Mononuclear cell (primary cell): Measurements from ENCODE around the gene FRK. TPM values are rescaled to one million over a fixed set of nuclear protein-coding genes. Genes with fewer than 3 reads are reported as not detected.

Source experiments
- H3K27me3 ChIP-seq: 2 replicates; pipeline ENCODE4 v1.6.0; 2011; ENCODE audit warnings: low read length, control low read depth; ENCODE audit not compliant: insufficient read depth
- H3K4me1 ChIP-seq: 2 replicates; pipeline ENCODE4 v1.5.1; 2011; ENCODE audit warnings: mild to moderate bottlenecking, low read length, control low read depth; ENCODE audit not compliant: insufficient read depth
- H3K4me3 ChIP-seq: 2 replicates; pipeline ENCODE4 v1.5.1; 2011; ENCODE audit warnings: mild to moderate bottlenecking, low read length, moderate library complexity
- H3K9me3 ChIP-seq: 2 replicates; pipeline ENCODE4 v1.5.1; 2011; ENCODE audit warnings: low read depth, mild to moderate bottlenecking, control low read depth, low read length
- total RNA-seq: library from RNA; depleted of rRNA; stranded (reverse); fragments of >200 nt; gene quantifications from one replicate; pipeline ENCODE4 v1.2.3, GENCODE V29; 2012

The FRK gene
- total RNA-seq, 1 donor = not detected

DNA sequence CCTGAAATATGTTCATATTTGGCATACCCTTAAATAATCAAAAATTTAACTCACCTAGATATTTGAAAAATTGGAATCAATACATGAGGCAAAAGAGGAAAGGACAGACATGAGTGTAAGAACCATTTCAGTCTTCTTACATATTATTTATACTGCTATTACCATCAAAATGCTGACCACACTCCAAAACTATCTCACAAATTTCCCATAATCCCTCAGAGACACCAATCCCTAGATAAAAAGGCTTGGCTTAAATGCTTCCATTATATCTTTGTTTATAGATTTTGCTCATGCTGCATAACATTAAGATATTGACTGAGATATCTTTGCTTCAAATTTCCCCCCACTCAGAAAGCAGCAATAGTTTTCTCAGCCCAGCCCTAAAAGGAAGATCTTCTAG, 28.3 kb upstream of the FRK start:
- Histone ChIP-seq H3K9me3 (no peaks in the 10 kb centered on the region), H3K4me1 (no peaks in the 10 kb centered on the region), H3K4me3 (no peak overlapping the region), H3K27me3 (no peaks in the 10 kb centered on the region)

DNA sequence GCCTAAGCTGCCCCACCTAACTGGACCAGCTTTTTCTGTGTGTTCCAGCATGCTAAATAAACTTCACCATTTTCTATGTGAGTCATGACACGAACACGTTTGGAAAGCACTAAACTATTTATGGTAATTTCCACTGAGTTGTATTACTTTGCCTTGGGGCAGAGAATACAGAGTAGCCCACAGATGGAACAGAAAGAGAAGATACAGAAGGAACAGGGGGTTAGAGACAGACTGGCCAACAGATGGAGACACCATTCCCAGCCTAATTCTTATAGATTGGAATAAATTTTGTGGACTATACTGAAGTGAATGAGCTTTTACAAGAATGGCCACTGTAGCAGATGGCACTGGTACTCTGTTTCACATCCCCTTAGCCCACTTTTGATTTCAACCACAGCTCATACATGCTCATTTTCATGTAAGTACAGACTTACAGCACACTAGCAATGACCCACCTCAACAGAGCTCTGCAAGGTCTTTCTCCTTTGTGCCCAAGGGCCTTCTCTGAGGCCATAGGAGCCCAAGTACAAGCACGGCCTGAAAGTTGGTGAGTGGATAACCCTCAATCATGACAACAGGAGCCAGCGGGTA, 26.8 kb upstream of the FRK start:
- H3K9me3 ChIP-seq = no peaks in the 10 kb centered on the region
- H3K4me1 ChIP-seq = no peaks in the 10 kb centered on the region
- H3K4me3 ChIP-seq = no peak overlapping the region
- H3K27me3 ChIP-seq = no peaks in the 10 kb centered on the region

DNA sequence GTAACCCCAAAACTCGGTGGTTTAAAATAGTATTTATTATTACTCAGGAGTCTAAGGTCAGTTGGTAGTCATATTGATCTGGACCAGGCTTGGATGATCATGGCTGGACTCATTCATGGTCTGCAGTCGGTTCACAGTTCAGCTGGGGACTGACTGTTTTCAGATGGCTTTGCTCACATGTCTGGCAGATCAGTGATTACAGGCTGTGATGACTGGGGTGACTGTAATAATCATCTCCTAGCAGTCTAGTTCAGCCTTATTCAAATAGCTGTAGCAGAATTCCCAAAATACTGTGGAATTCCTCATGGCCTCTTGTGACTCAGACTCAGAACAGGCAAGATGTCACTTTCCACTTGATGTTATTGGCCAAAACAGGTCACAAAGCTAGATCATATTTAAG, 23.6 kb upstream of the FRK start:
- Histone ChIP-seq H3K4me1 (no peaks in the 10 kb centered on the region), H3K4me3 (no peak overlapping the region), H3K27me3 (peaks cover 2% of the 10 kb centered on the region), H3K9me3 (no peaks in the 10 kb centered on the region)

DNA sequence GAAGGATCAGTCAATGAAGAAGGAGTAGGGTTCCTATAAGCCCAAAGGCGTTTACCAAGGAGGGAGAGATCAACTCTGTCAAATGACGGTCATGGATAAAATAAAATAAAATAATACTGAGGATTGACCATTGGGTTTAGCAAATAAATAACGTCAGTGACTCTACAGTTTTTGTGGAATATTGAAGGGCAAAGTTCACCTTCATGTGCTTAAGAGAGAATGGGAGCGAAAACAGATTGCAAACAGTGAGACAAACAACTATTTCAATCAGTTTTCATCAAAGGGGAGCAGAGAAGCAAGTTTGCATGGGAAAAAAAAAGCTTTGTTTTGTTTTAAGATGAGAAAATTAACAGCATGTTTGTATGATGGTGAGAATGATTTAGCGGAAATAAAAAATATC, 22.4 kb upstream of the FRK start:
- Histone ChIP-seq H3K4me1 (no peaks in the 10 kb centered on the region), H3K27me3 (peaks cover 2% of the 10 kb centered on the region), H3K9me3 (no peaks in the 10 kb centered on the region), H3K4me3 (no peak overlapping the region)

DNA sequence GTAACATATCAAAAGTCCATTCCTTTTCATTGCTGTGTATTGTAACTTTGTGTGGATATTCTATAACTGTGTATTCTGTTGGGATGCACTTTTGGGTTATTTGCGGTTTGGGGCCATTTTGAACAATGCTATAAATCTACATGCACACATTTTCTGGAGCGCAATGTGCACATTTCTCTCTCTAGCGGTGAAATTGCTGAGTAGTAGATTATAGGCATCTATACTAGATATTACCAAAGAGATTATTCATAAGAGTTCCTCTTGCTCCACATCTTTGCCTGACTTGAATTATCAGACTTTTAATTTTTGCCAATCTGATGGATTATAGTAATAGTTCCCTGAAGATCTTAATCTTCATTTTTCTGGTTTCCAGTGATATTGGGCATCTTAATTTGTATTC, 18.3 kb upstream of the FRK start:
- H3K4me3 ChIP-seq = no peak overlapping the region
- no peaks in the 10 kb centered on the region for H3K9me3 ChIP-seq
- H3K27me3 ChIP-seq = peaks cover 2% of the 10 kb centered on the region
- no peaks in the 10 kb centered on the region for H3K4me1 ChIP-seq

DNA sequence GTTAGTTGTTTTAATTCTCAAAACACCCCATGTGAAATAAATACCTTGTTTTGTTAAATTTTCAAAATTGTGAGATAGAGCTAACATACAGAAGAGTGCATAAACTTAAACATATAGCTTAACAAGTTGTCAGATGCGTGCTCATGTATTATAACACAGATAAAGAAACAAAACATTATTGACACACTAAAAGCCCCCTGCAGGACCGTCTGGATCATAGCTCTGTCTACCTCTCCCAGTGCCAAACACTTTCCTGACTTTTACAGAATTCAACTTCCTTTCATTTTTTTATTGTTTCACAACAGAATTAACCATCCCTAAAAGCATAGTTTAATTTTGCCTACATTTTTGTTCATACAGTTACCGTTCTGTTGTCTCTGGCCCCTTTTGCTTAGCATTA, 17.8 kb upstream of the FRK start:
- Histone ChIP-seq H3K4me1 (no peaks in the 10 kb centered on the region), H3K9me3 (no peaks in the 10 kb centered on the region), H3K27me3 (peaks cover 2% of the 10 kb centered on the region), H3K4me3 (no peak overlapping the region)

DNA sequence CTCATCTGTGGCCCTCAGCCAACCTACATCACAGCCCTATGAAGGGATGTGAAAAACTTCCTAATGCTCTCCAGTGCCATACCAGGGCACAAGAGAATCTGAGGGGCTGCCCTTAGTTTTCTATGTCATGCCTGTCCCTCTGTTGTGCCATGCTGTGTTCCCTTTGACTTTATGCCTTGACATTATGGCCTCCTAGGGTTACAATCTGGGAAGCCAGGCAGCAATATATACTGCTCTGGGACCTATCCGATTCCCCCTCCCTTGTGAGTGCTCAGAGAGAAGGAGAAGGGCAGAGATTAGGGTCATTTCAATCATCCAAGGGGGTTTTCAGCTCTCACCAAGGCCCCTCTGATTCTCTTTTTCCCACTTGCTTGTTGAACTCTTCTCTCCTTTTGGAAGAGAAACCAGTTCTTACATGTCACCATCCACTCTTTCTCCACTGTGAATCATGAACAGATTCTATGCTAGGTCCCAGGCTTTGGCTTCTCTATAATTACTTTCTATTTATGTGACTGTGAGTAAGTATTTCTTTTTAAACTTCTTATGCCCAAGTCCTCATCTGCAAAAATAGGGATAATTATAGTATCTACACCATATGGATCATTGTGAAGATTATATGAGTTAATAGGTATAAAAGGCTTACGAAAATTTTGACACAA, 14.2 kb upstream of the FRK start:
- no peaks in the 10 kb centered on the region for H3K4me1 ChIP-seq
- peaks cover 2% of the 10 kb centered on the region for H3K27me3 ChIP-seq
- no peaks in the 10 kb centered on the region for H3K9me3 ChIP-seq
- H3K4me3 ChIP-seq = no peak overlapping the region

DNA sequence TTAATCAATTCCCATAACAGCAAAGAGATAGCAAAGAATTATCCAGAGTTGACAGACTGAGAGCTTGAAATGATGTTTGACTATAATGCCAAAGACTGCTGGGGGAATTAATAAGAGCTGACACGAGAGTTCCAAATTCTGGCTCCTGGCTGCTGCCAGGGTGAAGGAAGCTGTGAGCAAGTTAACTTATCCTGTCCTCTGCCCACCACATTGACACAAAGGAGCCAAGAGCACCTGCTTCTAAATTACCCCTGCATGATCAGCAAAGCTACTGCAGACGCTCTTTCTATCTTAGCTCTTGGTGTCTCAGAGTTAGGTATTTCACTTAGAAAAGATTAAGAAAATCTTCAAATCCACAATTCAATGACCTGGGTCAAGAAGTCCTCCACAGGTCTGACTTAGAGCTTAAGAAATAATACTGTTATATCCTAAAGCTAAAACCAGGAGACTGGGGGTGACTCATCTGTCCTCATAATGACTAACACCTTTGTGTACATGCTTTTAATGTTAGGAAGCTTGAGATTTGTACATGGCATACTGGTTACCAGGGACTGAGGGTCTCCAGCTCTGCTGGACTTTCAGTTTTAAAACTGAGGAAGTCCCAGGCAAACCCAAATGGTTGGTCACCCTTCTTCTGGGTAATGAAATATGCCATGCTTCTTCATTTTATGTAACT, 13.2 kb upstream of the FRK start:
- Histone ChIP-seq H3K4me1 (no peaks in the 10 kb centered on the region), H3K27me3 (no peaks in the 10 kb centered on the region), H3K9me3 (no peaks in the 10 kb centered on the region), H3K4me3 (no peak overlapping the region)

DNA sequence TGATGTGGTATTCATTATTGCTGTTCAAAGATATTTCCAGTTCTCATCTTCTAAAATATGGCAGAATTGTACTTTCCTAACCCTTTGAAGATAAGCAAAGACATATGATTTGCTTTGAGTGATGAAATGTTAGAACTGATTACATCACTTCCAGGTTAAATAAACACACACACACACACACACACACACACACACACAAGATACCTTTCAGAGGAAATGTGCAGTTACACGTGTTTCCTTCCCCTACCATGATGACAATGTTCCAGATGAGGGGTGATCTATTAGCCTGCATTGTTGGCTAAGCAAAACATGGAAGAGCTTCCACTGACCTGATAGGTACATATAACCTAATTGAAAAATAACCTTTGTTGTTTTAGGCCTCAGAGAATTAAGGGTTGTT, 11.7 kb upstream of the FRK start:
- no peaks in the 10 kb centered on the region for H3K27me3 ChIP-seq
- no peak overlapping the region for H3K4me3 ChIP-seq
- no peaks in the 10 kb centered on the region for H3K9me3 ChIP-seq
- no peaks in the 10 kb centered on the region for H3K4me1 ChIP-seq

DNA sequence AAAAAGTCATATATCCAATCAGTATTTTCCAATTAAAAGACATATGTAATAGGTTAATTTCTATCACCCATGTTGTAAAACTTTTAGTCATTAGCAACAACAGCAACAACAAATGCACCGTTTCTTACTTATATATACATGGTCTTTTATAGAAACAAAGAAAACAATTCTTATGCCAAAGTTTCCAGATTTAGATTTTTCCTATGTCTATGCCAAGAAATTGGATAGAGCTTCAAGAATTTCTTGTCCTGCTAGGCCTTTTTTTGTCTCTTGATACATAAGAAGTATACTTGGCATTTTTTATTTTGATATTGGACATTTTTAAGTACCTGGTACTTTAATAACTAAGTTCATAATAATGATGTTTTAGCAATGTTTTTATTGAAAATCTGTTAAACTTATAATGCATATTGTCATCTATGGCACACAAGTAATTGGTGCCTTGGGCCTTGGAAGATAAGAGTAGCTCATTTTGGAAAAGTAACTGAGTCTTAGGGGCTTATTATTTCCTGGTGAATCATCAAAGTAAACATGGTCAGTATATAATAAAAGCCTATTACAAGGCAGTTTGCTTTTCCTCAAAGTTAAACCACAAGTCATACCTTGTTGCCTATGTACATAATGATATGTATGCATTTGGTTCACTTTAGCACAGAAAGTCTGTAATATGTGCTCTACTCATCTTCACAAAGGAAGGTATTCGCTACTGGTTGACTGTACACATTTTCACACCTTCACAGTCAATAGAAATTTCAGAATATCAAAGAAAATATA, 10.1 kb upstream of the FRK start:
- Histone ChIP-seq H3K4me3 (no peak overlapping the region), H3K4me1 (no peaks in the 10 kb centered on the region), H3K9me3 (no peaks in the 10 kb centered on the region), H3K27me3 (no peaks in the 10 kb centered on the region)

DNA sequence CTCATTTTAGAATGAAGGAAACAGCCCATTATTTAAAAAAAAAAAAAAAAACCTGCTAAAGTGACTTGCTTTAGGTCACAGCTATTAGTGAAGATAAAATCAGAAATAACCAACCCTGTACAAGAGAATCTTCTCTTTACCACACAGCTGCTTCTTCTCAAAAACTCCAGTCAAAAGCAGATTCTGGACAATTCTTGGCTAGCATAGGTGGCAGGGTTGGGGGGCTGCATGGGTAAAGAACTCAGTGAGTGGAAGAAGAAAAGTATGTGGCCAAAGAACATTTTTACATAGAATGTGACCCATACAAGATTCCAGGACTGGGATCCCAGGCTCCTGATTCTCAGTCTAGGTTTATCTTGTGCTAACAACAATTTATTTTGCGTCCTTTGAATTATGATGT, 9.4 kb upstream of the FRK start:
- H3K4me1 ChIP-seq = no peaks in the 10 kb centered on the region
- no peaks in the 10 kb centered on the region for H3K27me3 ChIP-seq
- no peaks in the 10 kb centered on the region for H3K9me3 ChIP-seq
- H3K4me3 ChIP-seq = no peak overlapping the region

DNA sequence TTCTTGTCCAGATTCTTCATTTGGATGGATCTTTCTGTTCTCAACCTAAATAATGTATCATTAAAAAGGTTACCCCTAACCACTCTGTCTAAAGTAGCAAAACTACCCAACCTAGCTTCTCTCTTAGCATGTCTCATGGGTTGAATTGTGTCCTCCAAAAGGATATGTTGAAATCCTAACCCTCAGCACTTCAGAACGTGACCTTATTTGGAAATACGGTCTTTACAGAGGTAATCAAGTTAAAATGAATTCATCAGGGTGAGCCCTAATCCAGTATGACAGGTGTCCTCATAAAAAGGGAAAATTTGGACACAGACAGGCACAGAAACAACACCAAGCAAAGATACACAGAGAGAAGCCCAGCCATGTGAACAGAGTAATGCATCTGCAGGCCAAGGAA, 6.1 kb upstream of the FRK start:
- Histone ChIP-seq H3K4me1 (no peaks in the 10 kb centered on the region), H3K9me3 (no peaks in the 10 kb centered on the region), H3K4me3 (no peak overlapping the region), H3K27me3 (no peaks in the 10 kb centered on the region)

DNA sequence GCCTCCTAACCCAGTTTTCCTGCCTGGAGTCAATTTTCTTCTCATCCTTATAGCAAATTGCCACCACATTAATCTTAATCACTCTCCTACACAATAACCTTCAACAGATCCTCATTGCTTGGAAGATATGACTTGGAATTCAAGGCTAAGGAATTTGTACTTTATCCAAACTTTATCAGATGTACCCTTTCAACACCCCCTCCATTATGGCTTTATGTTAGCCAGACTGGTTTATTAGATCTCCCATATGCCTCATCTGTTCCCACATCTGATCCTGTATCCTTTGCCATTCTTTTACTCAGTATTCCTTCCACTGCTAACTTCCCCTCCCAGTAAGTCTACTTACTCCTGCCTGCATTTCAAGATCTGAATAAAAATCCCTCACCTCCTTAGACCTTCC, 4.0 kb upstream of the FRK start:
- no peaks in the 10 kb centered on the region for H3K27me3 ChIP-seq
- H3K9me3 ChIP-seq = no peaks in the 10 kb centered on the region
- H3K4me3 ChIP-seq = no peak overlapping the region
- H3K4me1 ChIP-seq = no peaks in the 10 kb centered on the region

DNA sequence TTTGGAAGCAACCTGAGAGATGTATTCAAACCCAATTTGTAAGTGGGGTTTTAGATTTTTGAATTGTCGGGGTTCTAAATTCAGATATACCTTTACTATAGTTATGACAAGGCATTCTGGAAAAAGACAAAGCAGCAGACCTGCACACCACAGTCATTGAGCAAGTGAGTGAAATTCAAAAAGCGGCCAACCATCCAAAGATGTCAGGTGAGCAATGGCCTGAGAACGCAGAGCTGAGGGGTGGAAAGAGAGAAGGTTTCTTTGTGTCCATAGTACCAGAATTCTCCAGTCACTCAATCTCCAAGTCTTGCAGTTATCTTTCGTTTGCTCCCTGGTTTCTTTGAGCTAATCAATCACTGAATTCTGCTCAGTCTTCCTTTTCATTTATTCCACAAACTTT, 1.8 kb upstream of the FRK start:
- Histone ChIP-seq H3K4me3 (no peak overlapping the region), H3K27me3 (no peaks in the 10 kb centered on the region), H3K9me3 (no peaks in the 10 kb centered on the region), H3K4me1 (no peaks in the 10 kb centered on the region)
